GM21717 (cell line): Measurements from ENCODE around the gene ZIC1.

Experiments
- ATAC-seq: cut with Tn5 transposase; IDR thresholded peaks from one replicate; pipeline ENCODE4 v1.9.1; 2021; ENCODE audit warnings: mild to moderate bottlenecking, moderate library complexity; ENCODE audit not compliant: unreplicated experiment

Gene ZIC1

DNA sequence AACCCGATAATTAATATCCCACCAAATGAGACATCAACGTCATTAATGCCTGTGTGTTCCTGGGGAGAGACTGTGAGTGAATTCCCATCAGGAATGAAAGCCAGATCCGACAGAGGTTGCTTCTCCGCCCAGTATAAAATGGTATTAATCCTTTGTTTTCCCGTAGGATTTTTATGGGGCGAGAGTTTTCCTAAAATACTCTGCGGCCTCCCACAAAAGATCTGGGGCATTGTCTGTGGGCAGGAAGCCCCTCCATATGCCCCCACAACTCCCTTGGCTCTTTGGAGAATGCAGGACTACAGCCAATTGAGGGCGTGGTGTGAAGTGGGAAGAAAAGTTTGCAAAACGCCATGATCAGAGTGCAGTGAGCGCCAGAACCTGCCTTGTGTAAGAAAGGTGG lies 29.5 kb upstream of the ZIC1 start:
- no peak for ATAC-seq

- ATAC-seq = no peak
Observed at GRCh38 chr3:147380387-147380951, 28.7 kb upstream of the ZIC1 start.

DNA sequence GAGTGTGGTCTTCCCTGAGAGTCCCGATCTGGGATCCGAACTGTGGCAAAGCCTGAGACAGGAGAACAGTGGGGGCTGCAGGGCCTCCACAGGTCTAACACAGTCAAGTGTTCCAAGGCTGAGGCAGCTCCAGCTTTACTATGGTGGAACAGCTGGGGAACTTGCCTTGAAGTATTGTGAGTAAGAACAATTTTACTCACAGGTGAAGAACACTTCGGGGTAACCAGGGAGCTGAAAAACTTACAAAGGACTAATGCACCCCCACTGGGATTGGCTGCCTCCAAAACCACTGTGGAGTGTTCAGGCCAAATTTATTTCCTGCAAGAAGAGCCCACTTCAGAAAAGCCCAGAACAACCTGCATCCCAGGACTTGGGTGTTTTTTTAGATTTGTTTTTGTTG lies 28.2 kb upstream of the ZIC1 start:
- ATAC-seq = no peak

GRCh38 chr3:147381596-147381995 lies 27.6 kb upstream of the ZIC1 start:
- no peak for ATAC-seq

DNA sequence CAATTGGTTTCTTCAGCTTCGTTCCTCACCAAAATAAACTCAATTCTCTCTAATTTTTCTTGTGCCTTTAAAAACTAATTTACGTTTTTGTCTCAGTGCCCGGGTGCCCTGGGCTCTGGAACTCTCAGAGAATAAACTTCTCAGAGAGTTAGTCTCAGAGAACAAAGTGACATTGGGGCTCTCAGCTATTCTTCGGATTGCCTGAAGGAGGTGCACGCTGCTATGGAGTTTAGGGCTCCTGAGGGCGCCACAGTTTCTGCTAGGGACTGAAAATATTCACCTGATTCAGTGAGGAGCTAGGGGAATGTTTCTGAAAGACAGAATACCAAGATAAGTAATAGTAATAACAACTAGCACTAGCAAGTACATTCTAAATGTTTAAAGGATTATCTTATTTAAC lies 25.5 kb upstream of the ZIC1 start:
- ATAC-seq = no peak

- no peak for ATAC-seq
Observed at GRCh38 chr3:147384210-147385058, 24.7 kb upstream of the ZIC1 start.

DNA sequence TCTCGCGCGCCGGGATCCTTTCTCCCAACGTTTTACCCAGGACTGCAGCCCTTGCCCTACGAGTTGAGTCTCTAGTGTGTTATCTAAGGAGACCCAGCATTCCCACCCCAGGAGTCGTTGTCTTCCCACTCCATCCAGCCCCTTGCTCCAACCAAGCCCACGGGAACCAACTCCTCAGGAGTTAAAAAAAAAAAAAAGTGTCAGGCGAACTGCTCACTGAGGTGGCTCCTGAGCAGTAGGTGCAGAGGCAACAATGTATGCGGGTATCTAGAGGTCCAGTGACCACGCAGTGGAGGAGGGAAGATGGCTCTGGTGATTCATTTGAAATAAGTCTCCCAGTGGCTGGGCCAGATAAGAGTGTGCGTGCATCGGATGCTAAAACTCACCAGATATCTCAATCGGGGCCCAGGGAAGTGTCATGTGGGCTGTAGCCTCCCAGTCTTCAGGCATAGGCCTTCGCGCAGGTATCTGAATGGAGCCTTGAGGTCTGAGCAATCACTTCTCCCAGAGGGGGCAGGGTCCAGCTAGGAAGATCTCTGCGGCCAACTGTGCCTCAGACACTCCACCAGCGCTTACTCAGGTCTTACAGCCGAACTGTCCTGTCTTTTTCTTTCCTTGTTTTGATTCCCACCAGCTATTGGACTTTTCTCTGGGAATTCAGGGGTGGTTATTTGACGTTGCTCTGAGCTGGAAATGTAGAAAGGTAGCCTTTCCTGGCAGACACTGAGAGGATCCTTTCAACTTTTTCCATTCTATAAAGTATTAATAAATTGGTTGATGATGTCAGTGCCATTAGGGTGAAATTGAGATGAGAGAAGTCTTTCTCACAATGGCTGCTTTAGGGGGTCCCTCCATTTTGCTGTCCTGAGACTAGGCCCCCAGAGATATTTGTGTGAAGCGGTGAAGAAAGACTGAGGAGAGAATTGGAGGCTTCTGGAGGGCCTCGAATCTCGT lies 23.8 kb upstream of the ZIC1 start:
- no peak for ATAC-seq

- ATAC-seq = no peak
Observed at GRCh38 chr3:147387291-147387884, 21.8 kb upstream of the ZIC1 start.

- no peak for ATAC-seq
Observed at GRCh38 chr3:147387885-147388699, 21.1 kb upstream of the ZIC1 start.

DNA sequence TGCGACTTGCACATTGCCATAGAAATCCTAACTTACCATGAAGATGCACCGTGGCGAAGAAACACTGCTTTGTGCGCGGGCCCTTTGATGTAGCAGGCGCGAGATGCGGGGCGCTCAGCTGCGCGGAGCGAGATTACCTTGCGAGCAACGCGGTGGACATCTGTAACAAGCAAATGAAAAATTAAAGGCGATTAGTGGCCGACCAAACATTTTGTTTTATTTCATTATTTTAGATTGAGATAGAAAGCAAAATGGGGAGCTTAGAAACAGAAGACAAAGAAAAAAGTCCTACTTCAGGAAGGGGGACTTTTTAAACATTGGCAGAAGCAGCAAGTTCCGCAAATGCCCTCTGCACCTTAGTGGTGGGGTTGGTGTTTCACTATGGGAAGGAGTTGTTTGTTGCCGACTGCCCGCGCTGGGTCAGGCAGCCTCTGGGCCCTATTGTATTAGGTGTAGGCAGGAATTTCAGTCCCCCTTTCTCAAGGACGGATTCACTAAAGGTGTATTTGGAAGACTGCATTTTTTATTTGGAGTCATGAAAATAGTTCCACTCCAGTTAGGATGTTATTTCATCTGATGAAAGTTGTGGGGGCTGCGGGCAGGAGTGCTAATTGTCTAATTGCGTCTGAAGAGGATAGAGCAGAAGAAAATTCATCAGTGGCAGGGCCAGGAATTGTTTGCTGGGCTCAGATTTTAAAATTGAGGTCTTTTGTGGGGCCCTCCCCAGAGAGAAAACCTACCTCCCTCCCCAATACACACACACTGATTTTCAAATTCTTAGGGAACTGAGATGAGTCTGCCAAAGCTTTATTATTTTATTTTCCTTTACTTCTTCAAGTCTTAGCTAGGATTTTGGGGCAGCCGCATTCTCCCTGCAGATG lies 20.2 kb upstream of the ZIC1 start:
- ATAC-seq = no peak

DNA sequence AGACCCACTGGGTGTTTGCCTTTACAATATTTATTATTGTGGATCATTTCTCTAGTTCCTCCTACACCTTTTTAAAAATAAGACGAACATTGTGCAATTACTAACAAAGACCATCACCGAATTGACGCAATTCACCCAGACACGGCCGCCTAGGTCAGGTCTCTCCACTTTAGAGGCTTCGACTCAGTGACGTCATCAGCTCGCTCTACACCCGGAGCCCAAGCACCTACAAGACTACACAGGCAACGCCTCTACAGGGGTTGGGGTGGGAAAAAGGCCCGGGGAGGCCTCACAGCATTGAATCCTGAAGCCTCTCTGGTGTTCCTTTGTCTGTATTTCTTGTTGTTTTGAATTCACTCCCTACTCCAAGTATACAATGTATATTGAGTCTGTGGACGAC lies 19.4 kb upstream of the ZIC1 start:
- ATAC-seq = no peak

DNA sequence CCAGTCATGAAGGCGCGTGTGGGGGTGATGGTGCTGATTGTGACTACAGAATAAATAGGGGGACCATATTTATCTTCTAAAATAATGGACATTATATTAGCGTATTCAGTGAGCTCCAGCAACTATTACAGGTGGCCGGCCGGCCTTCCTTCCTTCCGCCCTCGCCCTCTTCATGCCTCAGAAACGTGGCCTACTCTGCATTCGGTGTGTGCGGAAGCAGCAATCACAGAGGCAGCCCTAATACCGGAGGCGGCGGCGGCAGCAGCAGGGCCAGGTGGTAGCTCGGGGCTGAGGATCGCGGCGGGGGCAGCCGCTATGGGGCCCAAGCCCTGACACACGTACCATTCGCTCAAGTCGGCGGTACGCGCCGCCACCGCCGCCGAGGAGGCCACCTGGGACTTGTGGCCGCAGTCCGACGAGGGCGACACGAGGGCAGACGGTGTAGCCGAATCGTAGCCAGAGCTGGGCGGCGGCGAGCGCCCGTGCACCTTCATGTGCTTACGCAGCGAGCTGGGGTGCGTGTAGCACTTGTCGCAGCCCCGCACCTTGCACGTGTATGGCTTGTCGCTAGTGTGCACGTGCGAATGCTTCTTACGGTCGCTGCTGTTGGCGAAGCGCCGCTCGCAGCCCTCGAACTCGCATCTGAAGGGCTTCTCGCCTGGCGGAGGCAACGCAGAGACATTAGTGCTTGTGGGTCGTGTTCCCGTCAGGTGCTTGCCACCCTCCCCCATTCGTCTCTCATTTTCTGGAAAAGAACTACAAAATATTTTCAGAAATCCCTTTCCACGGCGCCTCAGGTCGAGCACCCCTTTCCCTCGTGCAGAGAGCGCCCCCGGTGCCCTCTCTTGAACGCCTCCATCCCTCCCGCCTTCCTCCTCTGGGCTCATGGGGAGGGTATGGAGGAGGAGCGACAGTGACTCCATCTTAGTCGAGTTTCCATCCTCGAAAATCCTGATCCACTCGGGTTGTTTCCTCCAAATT lies 18.3 kb upstream of the ZIC1 start:
- ATAC-seq = no peak

- no peak for ATAC-seq
Observed at GRCh38 chr3:147391781-147392624, 17.2 kb upstream of the ZIC1 start.

DNA sequence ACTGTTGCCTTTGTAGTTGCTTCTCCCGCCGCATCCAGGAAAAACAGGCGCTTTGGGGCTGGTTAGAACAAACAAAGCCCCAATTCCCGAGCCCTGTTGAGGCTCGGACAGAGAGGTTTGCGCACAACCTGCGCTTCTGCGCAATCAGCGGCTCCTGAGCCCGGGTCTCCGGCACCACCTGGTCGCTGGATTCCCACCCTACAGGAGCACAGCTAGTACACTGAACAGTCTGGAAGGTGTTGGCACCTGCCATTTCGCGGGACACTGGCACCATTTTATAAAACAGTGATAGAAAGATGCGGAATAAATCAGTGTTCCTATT lies 16.6 kb upstream of the ZIC1 start:
- ATAC-seq = no peak

DNA sequence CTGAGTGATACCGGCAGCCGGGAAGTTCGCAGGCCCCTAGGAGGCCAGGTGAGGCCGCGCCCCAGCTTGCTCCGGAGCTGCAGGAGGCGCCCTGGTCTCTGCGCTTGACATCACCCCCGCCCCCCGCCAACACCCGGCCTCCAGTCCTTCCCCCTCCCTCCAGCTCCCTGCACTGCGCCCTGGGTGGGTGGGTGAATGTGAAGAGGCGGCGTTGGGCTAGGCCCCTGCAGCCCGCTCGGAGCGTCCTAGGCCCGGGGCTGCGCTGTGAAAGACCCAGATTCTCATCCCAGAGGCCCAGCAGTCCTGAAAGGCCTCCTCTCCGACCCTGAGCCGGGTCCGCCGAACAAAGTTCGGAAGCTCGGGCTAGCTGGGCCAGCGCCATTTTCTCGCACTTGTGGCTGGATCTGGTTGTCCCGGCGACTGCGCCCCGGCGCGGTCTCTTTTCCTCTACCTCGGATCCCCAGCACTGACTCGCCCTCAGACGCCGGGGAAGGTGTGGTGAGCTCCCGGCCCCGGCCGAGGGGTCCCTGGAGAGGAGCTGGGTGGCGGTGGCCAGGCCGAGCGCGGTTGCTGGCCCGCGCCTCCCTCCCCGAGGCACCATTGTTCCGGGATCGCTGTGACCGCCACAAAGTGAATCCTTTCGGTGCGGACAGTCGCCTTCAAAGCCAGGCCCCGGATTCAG lies 15.8 kb upstream of the ZIC1 start:
- no peak for ATAC-seq

DNA sequence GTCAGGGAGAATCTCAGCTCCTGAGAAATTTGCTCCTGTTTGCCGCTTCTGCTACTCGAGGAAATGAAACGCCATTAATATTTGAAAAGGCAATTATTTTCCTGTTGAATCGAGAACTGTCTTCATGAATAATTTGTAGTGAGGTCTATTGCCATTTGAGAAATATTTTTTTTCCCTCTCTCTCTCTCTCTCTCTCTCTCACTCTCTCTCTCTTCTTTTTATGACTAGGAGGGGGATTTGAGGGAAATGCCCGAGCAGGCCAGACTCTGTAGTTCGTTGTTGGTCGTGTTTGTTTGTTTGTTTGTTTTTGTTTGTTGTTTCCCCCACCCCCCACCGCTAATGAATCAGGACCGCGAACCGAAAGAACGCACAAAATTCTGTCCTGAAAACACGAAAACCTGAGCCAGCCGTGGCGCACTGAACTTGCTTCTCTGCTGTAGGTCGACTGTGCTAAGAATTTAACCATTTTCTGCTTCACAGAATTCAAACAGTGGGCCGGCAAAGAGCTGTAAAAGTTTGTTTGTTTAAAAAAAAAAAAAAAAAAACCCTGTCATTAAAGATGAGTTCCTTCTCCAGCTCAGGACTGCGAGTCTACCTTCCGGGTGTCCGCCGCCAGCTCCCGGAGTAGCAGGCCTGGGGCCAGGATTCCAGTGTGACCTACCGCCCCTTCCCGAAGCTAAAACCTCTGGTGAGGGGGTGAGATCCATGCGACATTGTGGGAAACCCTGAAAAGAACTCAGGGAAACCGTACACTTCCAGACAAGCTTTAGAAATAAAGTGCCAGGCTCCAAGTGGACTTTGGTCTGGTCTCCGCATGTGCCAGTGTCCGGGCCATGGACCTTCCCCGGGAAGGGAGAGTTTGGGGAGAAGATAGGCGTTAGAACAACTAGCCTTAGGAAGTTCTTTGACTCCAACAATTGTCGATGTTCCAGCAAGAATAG lies 15.0 kb upstream of the ZIC1 start:
- ATAC-seq = no peak
